H1 (cell line): ENCODE results near the gene SPOP. TPM values are rescaled to one million over a fixed set of nuclear protein-coding genes. Genes with fewer than 3 reads are reported as not detected.

Source experiments
- CTCF ChIA-PET: fragments of 300-600 bp; sonication (Branson Sonifier 250); formaldehyde crosslinking; loops from one replicate; lab custom pipeline; 2021; ENCODE audit not compliant: partially characterized antibody; lab: Charles Lee
- POLR2A ChIA-PET: fragments of 300-600 bp; sonication (Branson Sonifier 250); formaldehyde crosslinking; loops from one replicate; lab custom pipeline; 2021; ENCODE audit warnings: inconsistent platforms; ENCODE audit not compliant: partially characterized antibody; lab: Charles Lee
- DNase-seq, 2 experiments: peaks; one replicate each; pipeline versions ENCODE4 v3.0.0 to v3.0.0-alpha.2; 2010 to 2022; ENCODE audit warnings: low spot score in 2 of 2, low read depth in 1 of 2, mixed read lengths in 1 of 2
- FAIRE-seq: peaks from 2 replicates; lab custom pipeline; 2011; peaks lifted over from hg19 to GRCh38; lab: Jason Lieb, UNC
- H2AFZ ChIP-seq: 2 replicates; pipeline ENCODE4 v1.8.1; 2012; ENCODE audit warnings: low read length, inconsistent platforms
- H2AK5ac ChIP-seq: 2 replicates; pipeline ENCODE4 v1.6.1; 2013; ENCODE audit warnings: low read depth, low read length
- H2BK120ac ChIP-seq: replicated peaks from 2 replicates; pipeline ENCODE3; 2013; ENCODE audit warnings: low read depth, low read length, inconsistent platforms
- H2BK12ac ChIP-seq: 2 replicates; pipeline ENCODE4 v1.6.1; 2013; ENCODE audit warnings: low read depth, low read length
- H2BK15ac ChIP-seq: 2 replicates; pipeline ENCODE4 v1.6.1; 2013; ENCODE audit warnings: low read length
- H2BK20ac ChIP-seq: 2 replicates; pipeline ENCODE4 v1.6.1; 2013; ENCODE audit warnings: low read length
- H2BK5ac ChIP-seq: 2 replicates; pipeline ENCODE4 v1.6.1; 2013; ENCODE audit warnings: low read depth, low read length
- H3K14ac ChIP-seq: 2 replicates; pipeline ENCODE4 v1.6.1; 2013; ENCODE audit warnings: inconsistent platforms; ENCODE audit not compliant: insufficient read length
- H3K18ac ChIP-seq: 2 replicates; pipeline ENCODE4 v1.6.1; 2013; ENCODE audit warnings: low read length; ENCODE audit errors: extremely low read depth
- H3K23ac ChIP-seq: 2 replicates; pipeline ENCODE4 v1.6.1; 2013; ENCODE audit warnings: inconsistent platforms; ENCODE audit not compliant: insufficient read length
- H3K23me2 ChIP-seq: 2 replicates; pipeline ENCODE4 v1.6.1; 2013; ENCODE audit warnings: low read depth, low read length
- H3K27ac ChIP-seq: 2 replicates; pipeline ENCODE4 v1.6.1; 2011; ENCODE audit warnings: low read depth, low read length, inconsistent platforms
- H3K27me3 ChIP-seq, 4 experiments: replicated peaks in 1 of 4; 1 replicate in 1 of 4; 2 replicates in 3 of 4; pipeline versions ENCODE4 v1.6.1 to v1.8.1; 2011 to 2013; ENCODE audit warnings: low read length in 3 of 4, mild to moderate bottlenecking in 3 of 4, inconsistent platforms in 2 of 4, mixed read lengths in 2 of 4, moderate library complexity in 1 of 4; ENCODE audit not compliant: control insufficient read depth in 3 of 4, insufficient read depth in 3 of 4; ENCODE audit errors: extremely low read depth in 1 of 4
- H3K36me3 ChIP-seq, 4 experiments: 2 replicates each; pipeline versions ENCODE4 v1.6.1 to v1.8.1; 2011 to 2013; ENCODE audit warnings: mild to moderate bottlenecking in 4 of 4, low read length in 3 of 4, moderate library complexity in 2 of 4, control low read depth in 1 of 4, inconsistent platforms in 1 of 4; ENCODE audit not compliant: insufficient read depth in 4 of 4, control insufficient read depth in 2 of 4
- H3K4ac ChIP-seq: replicated peaks from 2 replicates; pipeline ENCODE3; 2013; ENCODE audit warnings: low read length, low read depth, mixed read lengths, inconsistent platforms; ENCODE audit not compliant: insufficient read length
- H3K4me1 ChIP-seq, 4 experiments: replicated peaks in 1 of 4; 1 replicate in 1 of 4; 2 replicates in 3 of 4; pipeline versions ENCODE4 v1.6.1 to v1.8.1; 2011 to 2013; ENCODE audit warnings: low read length in 3 of 4, inconsistent platforms in 2 of 4, mixed read lengths in 1 of 4; ENCODE audit not compliant: insufficient read depth in 4 of 4, control insufficient read depth in 3 of 4
- H3K4me2 ChIP-seq, 2 experiments: 2 replicates each; pipeline versions ENCODE4 v1.6.1 to v1.8.1; 2011 to 2013; ENCODE audit warnings: low read depth in 2 of 2, low read length in 2 of 2, control low read depth in 1 of 2, inconsistent platforms in 1 of 2, mild to moderate bottlenecking in 1 of 2; ENCODE audit not compliant: insufficient read depth in 1 of 2
- H3K4me3 ChIP-seq, 4 experiments: fragments of 200-600, 300-600 bp in 1 of 4; sonication (generic), shearing (Covaris generic), sonication (Bioruptor Twin) in 1 of 4; 2 replicates each; pipeline versions ENCODE4 v1.5.1 to v1.8.1; 2011 to 2016; ENCODE audit warnings: low read length in 4 of 4, low read depth in 3 of 4, control low read depth in 2 of 4, inconsistent platforms in 2 of 4, mild to moderate bottlenecking in 2 of 4, mixed read lengths in 1 of 4, moderate library complexity in 1 of 4; ENCODE audit not compliant: insufficient read depth in 2 of 4; ENCODE audit errors: extremely low read depth in 1 of 4
- H3K56ac ChIP-seq: replicated peaks from 2 replicates; pipeline ENCODE3; 2013; ENCODE audit warnings: low read depth, mild to moderate bottlenecking, mixed read lengths, low read length, inconsistent platforms; ENCODE audit not compliant: insufficient read length
- H3K79me1 ChIP-seq: 2 replicates; pipeline ENCODE4 v1.6.1; 2013; ENCODE audit warnings: low read depth, low read length, control low read depth
- H3K79me2 ChIP-seq, 2 experiments: 2 replicates each; pipeline versions ENCODE4 v1.6.1 to v1.8.1; 2012 to 2013; ENCODE audit warnings: low read length in 2 of 2, mild to moderate bottlenecking in 2 of 2, inconsistent platforms in 1 of 2; ENCODE audit not compliant: insufficient read depth in 2 of 2, control insufficient read depth in 1 of 2
- H3K9ac ChIP-seq, 4 experiments: replicated peaks in 1 of 4; 1 replicate in 1 of 4; 2 replicates in 3 of 4; pipeline versions ENCODE4 v1.6.1 to v1.8.1; 2011 to 2013; ENCODE audit warnings: low read depth in 3 of 4, low read length in 3 of 4, control low read depth in 2 of 4, mild to moderate bottlenecking in 2 of 4, moderate library complexity in 2 of 4, inconsistent platforms in 1 of 4; ENCODE audit errors: extremely low read depth in 1 of 4
- H3K9me3 ChIP-seq, 2 experiments: 2 replicates each; pipeline versions ENCODE4 v1.6.1 to v1.8.1; 2012 to 2013; ENCODE audit warnings: mild to moderate bottlenecking in 2 of 2, moderate library complexity in 2 of 2, control low read depth in 1 of 2, inconsistent platforms in 1 of 2, low read depth in 1 of 2, low read length in 1 of 2, mixed read lengths in 1 of 2; ENCODE audit not compliant: insufficient read depth in 2 of 2
- H4K20me1 ChIP-seq, 2 experiments: replicated peaks in 1 of 2; 2 replicates each; pipeline versions ENCODE3 to v1.8.1; 2011 to 2013; ENCODE audit warnings: inconsistent platforms in 2 of 2, low read length in 2 of 2, mild to moderate bottlenecking in 1 of 2; ENCODE audit not compliant: insufficient read depth in 2 of 2, control insufficient read depth in 1 of 2
- H4K5ac ChIP-seq: 2 replicates; pipeline ENCODE4 v1.6.1; 2013; ENCODE audit warnings: low read length, low read depth, mixed read lengths, inconsistent platforms; ENCODE audit not compliant: insufficient read length
- H4K8ac ChIP-seq: 2 replicates; pipeline ENCODE4 v1.8.0; 2013; ENCODE audit warnings: mild to moderate bottlenecking, moderate library complexity, low read length, inconsistent platforms; ENCODE audit not compliant: insufficient read depth; ENCODE audit errors: extremely low read depth
- H4K91ac ChIP-seq: replicated peaks from 2 replicates; pipeline ENCODE3; 2013; ENCODE audit warnings: low read length, mixed read lengths, inconsistent platforms; ENCODE audit not compliant: insufficient read length
- GABPA ChIP-seq: IDR thresholded peaks from 2 replicates; pipeline ENCODE4 v1.6.1; 2011; ENCODE audit warnings: mild to moderate bottlenecking, low read length, moderate library complexity, borderline replicate concordance; ENCODE audit not compliant: insufficient read depth
- MAX ChIP-seq: IDR thresholded peaks from 2 replicates; pipeline ENCODE4 v1.6.1; 2012; ENCODE audit warnings: inconsistent platforms
- WGBS, 2 experiments: shearing (Covaris generic) in 1 of 2; methylation state at CpG; one replicate each; pipeline versions ENCODE4 v1.1.6 to v1.1.7; 2013 to 2015; ENCODE audit warnings: low lambda C conversion rate in 2 of 2, mixed read lengths in 2 of 2, inconsistent platforms in 1 of 2, low coverage in 1 of 2, missing lambda C conversion rate in 1 of 2; ENCODE audit not compliant: insufficient replicate concordance in 2 of 2, insufficient coverage in 1 of 2, insufficient read length in 1 of 2; ENCODE audit errors: extremely low coverage in 1 of 2, missing lambda C conversion rate in 1 of 2; 5-methylcytosine and 5-hydroxymethylcytosine counted together
- polyA plus RNA-seq, 7 experiments: library from polyadenylated mRNA; depleted of rRNA in 3 of 7; stranded (reverse) in 5 of 7; unstranded in 2 of 7; fragments of >200 nt in 5 of 7; fragments of 200-250 nt in 2 of 7; gene quantifications; 1 replicate in 5 of 7; 2 replicates in 1 of 7; 4 replicates in 1 of 7; pipeline versions ENCODE4 v1.2.1 to v1.2.3, GENCODE V29; 2011 to 2013; ENCODE audit warnings: missing spikeins in 2 of 7, mixed read lengths in 2 of 7
- total RNA-seq: library from RNA; stranded (reverse); fragmentation: NEBNext Ultra II Directional; extraction: Animal tissue kit (Norgen Biotek cat#: 25700); gene quantifications from 2 replicates; pipeline ENCODE4 v1.2.1, GENCODE V29; 2021

SPOP gene
- total and polyA plus RNA-seq, 2 of the 8 experiments (the other 6 are each of a cell fraction or from before 2014, with no cell fraction given), result 13.3 to 25.6 TPM

- H2BK12ac ChIP-seq, result no peak overlapping the region
- DNase-seq (no peak), FAIRE-seq (no peak)
- no peak overlapping the region for H3K27ac ChIP-seq
- no peak overlapping the region for H4K91ac ChIP-seq
- H3K4ac ChIP-seq, result no peak overlapping the region
- no peak overlapping the region for H2BK20ac ChIP-seq
- no peak overlapping the region for H3K14ac ChIP-seq
- H3K23ac ChIP-seq, result no peak overlapping the region
- no peaks in the 10 kb centered on the region for H3K36me3 ChIP-seq
- H2BK5ac ChIP-seq, result no peak overlapping the region
- no peak overlapping the region for H3K9ac ChIP-seq
- H2AK5ac ChIP-seq, result no peak overlapping the region
- H3K79me2 ChIP-seq, result no peaks in the 10 kb centered on the region
- ChIA-PET POLR2A (interaction anchor here (1.0 to 1.2 kb wide), 2 partner anchors 8 to 12 kb away, joined by 3 read pairs; no protein-coding TSS in a partner anchor), CTCF (interaction anchor here (0.9 to 19.2 kb wide), 11 partner anchors 16 to 310 kb away, joined by 3 to 228 read pairs (median 4); partner anchors contain the start of gene NXPH3)
- H3K56ac ChIP-seq, result no peak overlapping the region
- no peak overlapping the region for H2BK15ac ChIP-seq
- H3K23me2 ChIP-seq, result no peaks in the 10 kb centered on the region
- H2AFZ ChIP-seq, result no peak overlapping the region
- no peak overlapping the region for H4K5ac ChIP-seq
- no peaks in the 10 kb centered on the region; a peak in 2 of 7 replicates for H3K27me3 ChIP-seq
- WGBS, 2 experiments, result 87% methylated on average over 9 of the region's 10 CpGs; no CpG with 5 or more reads in 1 of the 2 experiments
- no peak overlapping the region for H4K8ac ChIP-seq
- peaks cover 0 to 2% (median 0%) of the 10 kb centered on the region in 4 experiments; a peak in 2 of 7 replicates for H3K4me1 ChIP-seq
- no peak overlapping the region for H2BK120ac ChIP-seq
- no peaks in the 10 kb centered on the region for H3K79me1 ChIP-seq
- H4K20me1 ChIP-seq, result no peaks in the 10 kb centered on the region
- TF ChIP-seq MAX (0 out of 2 replicates have a peak, but pooled peaks have one; percentile 11), GABPA (no peak)
- H3K18ac ChIP-seq, result no peak overlapping the region
- H3K4me3 ChIP-seq, result no peak overlapping the region
- H3K4me2 ChIP-seq, result no peak overlapping the region
- no peaks in the 10 kb centered on the region for H3K9me3 ChIP-seq
These were observed 10.1 kb upstream of the SPOP start for GRCh38 chr17:49687878-49688491.
